Measurements from ENCODE around the gene SLC25A11.
"Not testable (repeated sequence)": the region's sequence is repeated elsewhere in the genome, so short reads cannot be mapped to it uniquely, and the experiment has no call there.

Gene SLC25A11

DNA sequence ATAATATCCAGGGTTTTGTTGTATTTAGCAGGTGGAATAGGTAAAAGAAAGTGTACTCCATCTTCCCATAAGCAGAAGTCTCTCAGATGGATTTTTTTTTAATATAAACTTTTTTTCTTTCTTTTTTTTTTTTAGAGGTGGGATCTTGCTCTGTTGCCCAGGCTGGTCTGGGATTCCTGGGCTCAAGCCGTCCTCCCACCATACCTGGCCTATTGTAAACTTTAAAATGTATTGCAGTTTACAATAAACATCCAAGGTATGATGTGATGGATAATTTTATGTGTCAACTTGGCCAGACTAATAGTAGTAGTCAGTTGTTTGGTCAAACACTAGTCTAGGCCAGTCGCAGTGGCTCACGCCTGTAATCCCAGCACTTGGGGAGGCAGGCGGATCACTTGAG is 18.5 kb downstream of the SLC25A11 start:
- no peak for DNase-seq (ENCODE audit: low spot score)
- in situ Hi-C loops (cut with MboI; ENCODE audit: low sequenced_read_pairs, unreplicated experiment): no loop called here
- TF ChIP-seq, protein P1, sequence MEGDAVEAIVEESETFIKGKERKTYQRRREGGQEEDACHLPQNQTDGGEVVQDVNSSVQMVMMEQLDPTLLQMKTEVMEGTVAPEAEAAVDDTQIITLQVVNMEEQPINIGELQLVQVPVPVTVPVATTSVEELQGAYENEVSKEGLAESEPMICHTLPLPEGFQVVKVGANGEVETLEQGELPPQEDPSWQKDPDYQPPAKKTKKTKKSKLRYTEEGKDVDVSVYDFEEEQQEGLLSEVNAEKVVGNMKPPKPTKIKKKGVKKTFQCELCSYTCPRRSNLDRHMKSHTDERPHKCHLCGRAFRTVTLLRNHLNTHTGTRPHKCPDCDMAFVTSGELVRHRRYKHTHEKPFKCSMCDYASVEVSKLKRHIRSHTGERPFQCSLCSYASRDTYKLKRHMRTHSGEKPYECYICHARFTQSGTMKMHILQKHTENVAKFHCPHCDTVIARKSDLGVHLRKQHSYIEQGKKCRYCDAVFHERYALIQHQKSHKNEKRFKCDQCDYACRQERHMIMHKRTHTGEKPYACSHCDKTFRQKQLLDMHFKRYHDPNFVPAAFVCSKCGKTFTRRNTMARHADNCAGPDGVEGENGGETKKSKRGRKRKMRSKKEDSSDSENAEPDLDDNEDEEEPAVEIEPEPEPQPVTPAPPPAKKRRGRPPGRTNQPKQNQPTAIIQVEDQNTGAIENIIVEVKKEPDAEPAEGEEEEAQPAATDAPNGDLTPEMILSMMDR (IDR thresholded peaks at IDR 0.05; ENCODE audit: borderline replicate concordance, control extremely low read depth, extremely low read depth, insufficient read depth, missing control alignments): no peak

GRCh38 chr17:4920351-4921048 is 19.3 kb downstream of the SLC25A11 start:
- in situ Hi-C loops (cut with MboI; ENCODE audit: low sequenced_read_pairs, unreplicated experiment): no loop called here
- TF ChIP-seq, protein P1 (IDR thresholded peaks at IDR 0.05; ENCODE audit: borderline replicate concordance, control extremely low read depth, extremely low read depth, insufficient read depth, missing control alignments): no peak
- DNase-seq (ENCODE audit: low spot score): no peak

GRCh38 chr17:4919511-4920047 is 20.3 kb downstream of the SLC25A11 start:
- in situ Hi-C loops (cut with MboI; ENCODE audit: low sequenced_read_pairs, unreplicated experiment): no loop called here
- TF ChIP-seq, protein P1 (IDR thresholded peaks at IDR 0.05; ENCODE audit: borderline replicate concordance, control extremely low read depth, extremely low read depth, insufficient read depth, missing control alignments): no peak
- no peak for DNase-seq (ENCODE audit: low spot score)

GRCh38 chr17:4914551-4914950 is 25.3 kb downstream of the SLC25A11 start:
- DNase-seq (ENCODE audit: low spot score); in situ Hi-C loops (cut with MboI; ENCODE audit: low sequenced_read_pairs, unreplicated experiment): not testable (repeated sequence)

GRCh38 chr17:4913994-4914393 is 25.9 kb downstream of the SLC25A11 start:
- TF ChIP-seq, protein P1 (IDR thresholded peaks at IDR 0.05; ENCODE audit: borderline replicate concordance, control extremely low read depth, extremely low read depth, insufficient read depth, missing control alignments): no peak
- DNase-seq (ENCODE audit: low spot score): no peak
- in situ Hi-C loops (cut with MboI; ENCODE audit: low sequenced_read_pairs, unreplicated experiment): no loop called here

DNA sequence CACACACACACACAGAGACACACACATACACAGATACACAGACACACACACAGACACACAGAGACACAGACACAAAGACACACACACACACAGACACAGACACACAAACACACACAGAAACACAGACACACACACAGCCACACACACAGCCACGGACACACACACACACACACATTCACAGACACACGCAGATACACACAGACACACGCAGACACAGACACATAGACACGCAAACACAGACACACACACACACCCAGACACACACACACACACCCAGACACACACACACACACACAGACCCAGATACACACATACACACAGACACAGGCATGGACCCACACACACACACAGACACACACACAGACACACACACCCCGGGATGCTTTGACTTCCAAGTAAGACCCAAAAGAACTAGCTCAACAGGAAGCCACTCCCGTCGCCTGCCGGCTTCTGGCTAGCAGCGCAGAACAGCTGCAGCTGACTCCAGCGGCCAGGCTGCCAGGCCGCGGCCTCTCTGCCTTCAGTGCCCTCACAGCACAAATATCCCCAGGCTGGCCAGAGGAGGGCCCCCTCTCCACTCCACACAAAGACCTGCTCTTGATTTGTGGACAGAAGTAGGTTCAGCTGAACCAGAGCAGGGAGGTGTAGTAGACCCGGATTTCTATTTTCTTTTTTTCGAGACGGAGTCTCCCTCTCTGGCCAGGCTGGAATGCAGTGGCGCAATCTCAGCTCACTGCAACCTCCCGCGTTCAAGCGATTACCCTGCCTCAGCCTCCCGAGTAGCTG is 30.9 kb downstream of the SLC25A11 start:
- in situ Hi-C loops (cut with MboI; ENCODE audit: low sequenced_read_pairs, unreplicated experiment): no loop called here
- TF ChIP-seq, protein P1 (IDR thresholded peaks at IDR 0.05; ENCODE audit: borderline replicate concordance, control extremely low read depth, extremely low read depth, insufficient read depth, missing control alignments): peak; percentile 72
- peak; percentile 90 for DNase-seq (ENCODE audit: low spot score)

DNA sequence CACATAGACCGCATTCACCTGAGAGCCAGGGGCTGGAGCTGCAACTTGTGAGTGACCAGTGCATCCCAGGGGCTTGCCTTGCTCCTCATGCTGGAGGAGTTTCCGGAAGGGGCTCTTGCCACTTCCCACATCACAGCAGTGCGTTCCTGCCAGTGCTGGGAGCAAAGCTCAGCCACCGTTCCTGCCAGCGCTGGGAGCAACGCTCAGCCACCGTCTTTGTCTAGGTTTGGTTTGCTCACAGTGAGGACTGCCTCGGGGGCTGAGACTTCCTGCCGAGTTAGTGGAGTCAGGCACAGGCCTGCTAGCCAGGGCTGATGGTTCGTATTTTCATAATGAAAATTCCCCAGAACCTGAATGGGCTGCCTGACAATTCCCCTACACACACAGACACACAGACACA is 31.5 kb downstream of the SLC25A11 start:
- in situ Hi-C loops (cut with MboI; ENCODE audit: low sequenced_read_pairs, unreplicated experiment): no loop called here
- TF ChIP-seq, protein P1 (IDR thresholded peaks at IDR 0.05; ENCODE audit: borderline replicate concordance, control extremely low read depth, extremely low read depth, insufficient read depth, missing control alignments): no peak
- DNase-seq (ENCODE audit: low spot score): no peak

DNA sequence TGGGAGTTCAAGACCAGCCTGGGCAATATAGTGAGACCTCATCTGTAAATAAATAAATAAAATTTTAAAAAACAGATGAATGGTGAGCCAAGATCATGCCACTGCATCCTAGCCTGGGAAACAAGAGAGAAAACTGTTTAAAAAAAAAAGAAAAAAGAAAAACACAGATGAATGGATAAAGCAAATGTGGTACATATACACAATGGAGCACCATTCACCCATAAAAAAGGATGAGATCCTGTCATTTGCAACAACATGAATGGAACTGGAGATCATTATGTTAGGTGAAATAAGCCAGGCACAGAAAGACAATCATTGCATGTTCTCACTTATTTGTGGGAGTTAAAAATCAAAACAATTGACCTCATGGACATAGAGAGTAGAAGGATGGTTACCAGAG is 33.2 kb downstream of the SLC25A11 start:
- in situ Hi-C loops (cut with MboI; ENCODE audit: low sequenced_read_pairs, unreplicated experiment); DNase-seq (ENCODE audit: low spot score): not testable (repeated sequence)
